Testis (tissue), 3 donors: ENCODE results near the gene TMEM260. TPM values are rescaled to one million over a fixed set of nuclear protein-coding genes. Genes with fewer than 3 reads are reported as not detected.

Experiments used
- DNase-seq: peaks from one replicate; pipeline ENCODE4 v3.0.0-alpha.2; 2019
- H3K27ac ChIP-seq, 2 donors: fragments of 200-600 bp; sonication (generic); one replicate each; pipeline ENCODE4 v1.5.1; 2019
- H3K27me3 ChIP-seq: fragments of 200-600 bp; sonication (generic); one replicate; pipeline ENCODE4 v1.5.1; 2019
- H3K36me3 ChIP-seq: fragments of 200-600 bp; sonication (generic); one replicate; pipeline ENCODE4 v1.5.1; 2017; ENCODE audit warnings: low read depth; ENCODE audit errors: missing control alignments
- H3K4me1 ChIP-seq: fragments of 200-600 bp; sonication (generic); one replicate; pipeline ENCODE4 v1.5.1; 2019
- H3K4me3 ChIP-seq, 2 donors: fragments of 200-600 bp; sonication (generic); one replicate each; pipeline ENCODE4 v1.5.1; 2017 to 2019
- H3K9me3 ChIP-seq: fragments of 200-600 bp; sonication (generic); one replicate; pipeline ENCODE4 v1.5.1; 2017
- POLR2A ChIP-seq: fragments of 450-650 bp; IDR thresholded peaks from one replicate; pipeline ENCODE4 v1.6.1; 2017; ENCODE audit warnings: antibody characterized with exemption, mild to moderate bottlenecking, moderate library complexity
- WGBS, 2 donors: methylation state at CpG; one replicate each; pipeline ENCODE4 v1.1.5; 2018; 5-methylcytosine and 5-hydroxymethylcytosine counted together
- intact Hi-C: fragments of 100-400 bp; cut with DNase I; formaldehyde crosslinking; loops from one replicate; pipeline ENCODE4 v1.15.1; 2023; ENCODE audit warnings: low total_unique reads
- polyA plus RNA-seq: library from polyadenylated mRNA; stranded (reverse); fragments of 350-450 nt; fragmentation: Illumina TruSeq; extraction: RNeasy Lipid Tissue Mini Kit (QIAGEN cat#74804); gene quantifications from one replicate; pipeline ENCODE4 v1.2.3, GENCODE V29; 2014; ENCODE audit warnings: low read depth, low replicate concordance; ENCODE audit not compliant: insufficient read depth
- total RNA-seq, 2 donors: library from RNA; depleted of rRNA; stranded (reverse); fragments of >200 nt; gene quantifications; one replicate each; pipeline ENCODE4 v1.2.3, GENCODE V29; 2016
- TF ChIP-seq, protein P1 (sequence below), 3 experiments: fragments of 450-650 bp in 2 of 3; fragments of 200-600 bp in 1 of 3; sonication (generic) in 1 of 3; IDR thresholded peaks; one replicate each; pipeline ENCODE4 v1.5.1; 2016 to 2019; ENCODE audit warnings: antibody characterized with exemption in 3 of 3, mild to moderate bottlenecking in 2 of 3, moderate library complexity in 1 of 3

Gene TMEM260
- total and polyA plus RNA-seq, 3 donors from 2014 or later = 13.5 to 32.0 (median 30.7) TPM

GRCh38 chr14:56559182-56559581, 20.4 kb upstream of the TMEM260 start:
- no peak for DNase-seq
- H3K36me3 ChIP-seq = no peaks in the 10 kb centered on the region
- H3K27ac ChIP-seq = no peak overlapping the region
- no peak overlapping the region for H3K4me3 ChIP-seq
- no peaks in the 10 kb centered on the region for H3K9me3 ChIP-seq
- H3K27me3 ChIP-seq = no peaks in the 10 kb centered on the region
- 89 to 93% methylated on average over 4 of the region's 4 CpGs for WGBS, 2 donors
- intact Hi-C loops = no loop called here
- H3K4me1 ChIP-seq = no peaks in the 10 kb centered on the region
- no peak for TF ChIP-seq POLR2A
- TF ChIP-seq, protein P1, sequence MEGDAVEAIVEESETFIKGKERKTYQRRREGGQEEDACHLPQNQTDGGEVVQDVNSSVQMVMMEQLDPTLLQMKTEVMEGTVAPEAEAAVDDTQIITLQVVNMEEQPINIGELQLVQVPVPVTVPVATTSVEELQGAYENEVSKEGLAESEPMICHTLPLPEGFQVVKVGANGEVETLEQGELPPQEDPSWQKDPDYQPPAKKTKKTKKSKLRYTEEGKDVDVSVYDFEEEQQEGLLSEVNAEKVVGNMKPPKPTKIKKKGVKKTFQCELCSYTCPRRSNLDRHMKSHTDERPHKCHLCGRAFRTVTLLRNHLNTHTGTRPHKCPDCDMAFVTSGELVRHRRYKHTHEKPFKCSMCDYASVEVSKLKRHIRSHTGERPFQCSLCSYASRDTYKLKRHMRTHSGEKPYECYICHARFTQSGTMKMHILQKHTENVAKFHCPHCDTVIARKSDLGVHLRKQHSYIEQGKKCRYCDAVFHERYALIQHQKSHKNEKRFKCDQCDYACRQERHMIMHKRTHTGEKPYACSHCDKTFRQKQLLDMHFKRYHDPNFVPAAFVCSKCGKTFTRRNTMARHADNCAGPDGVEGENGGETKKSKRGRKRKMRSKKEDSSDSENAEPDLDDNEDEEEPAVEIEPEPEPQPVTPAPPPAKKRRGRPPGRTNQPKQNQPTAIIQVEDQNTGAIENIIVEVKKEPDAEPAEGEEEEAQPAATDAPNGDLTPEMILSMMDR (IDR thresholded peaks at IDR 0.05) = no peak

DNA sequence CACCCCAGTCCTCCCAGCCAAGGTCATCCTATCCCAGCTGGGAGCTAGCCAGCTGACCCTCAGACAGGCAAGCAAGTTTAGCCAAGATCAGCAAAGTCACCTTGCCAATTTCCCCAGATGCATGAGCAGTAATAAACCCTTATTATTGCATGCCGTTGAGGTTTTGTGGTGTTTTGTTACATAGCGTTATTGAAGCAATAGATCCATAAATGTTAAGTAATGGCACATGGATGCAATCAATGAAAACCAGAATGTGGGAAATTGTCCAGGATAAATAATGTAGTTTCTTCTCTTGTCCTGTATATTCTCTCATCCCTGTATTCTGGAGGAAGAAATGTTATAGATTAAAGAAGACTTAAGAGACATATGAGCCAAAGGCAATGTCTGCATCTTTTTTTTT, 18.0 kb upstream of the TMEM260 start:
- Histone ChIP-seq H3K27me3 (no peaks in the 10 kb centered on the region), H3K27ac (no peak overlapping the region), H3K4me1 (no peaks in the 10 kb centered on the region), H3K36me3 (no peaks in the 10 kb centered on the region), H3K9me3 (no peaks in the 10 kb centered on the region), H3K4me3 (no peak overlapping the region)
- no peak for DNase-seq
- 25 to 31% methylated on average over 2 of the region's 2 CpGs for WGBS, 2 donors
- intact Hi-C loops = no loop called here
- no peak for TF ChIP-seq POLR2A
- TF ChIP-seq, protein P1 (IDR thresholded peaks at IDR 0.05) = no peak

DNA sequence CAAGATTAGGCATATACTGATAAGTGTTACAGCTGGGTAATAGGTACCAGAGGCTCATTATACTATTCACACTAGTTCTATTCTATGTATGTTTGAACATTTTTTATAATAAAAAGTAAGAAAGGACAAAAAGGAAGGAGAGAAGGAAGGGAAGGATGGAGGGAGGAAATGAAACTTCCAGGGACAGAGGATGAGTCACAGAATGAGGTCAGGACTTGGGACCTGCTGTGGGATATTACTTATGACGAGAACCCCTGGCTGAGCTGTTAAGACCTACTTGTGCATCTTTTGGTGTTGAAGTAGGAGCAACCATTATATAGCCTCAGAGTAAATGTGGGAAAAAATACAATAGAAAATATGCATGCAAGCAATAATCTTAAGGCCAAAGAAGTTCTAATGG, 16.7 kb upstream of the TMEM260 start:
- intact Hi-C loops = no loop called here

GRCh38 chr14:56569174-56569573, 10.4 kb upstream of the TMEM260 start:
- no peak for TF ChIP-seq POLR2A
- TF ChIP-seq, protein P1 (IDR thresholded peaks at IDR 0.05) = no peak

More for the DNA sequence above, 16.7 kb upstream of the TMEM260 start:
- 89 to 100% methylated on average over 1 of the region's 1 CpG for WGBS, 2 donors
- no peak overlapping the region for H3K4me3 ChIP-seq
- no peaks in the 10 kb centered on the region for H3K36me3 ChIP-seq
- no peaks in the 10 kb centered on the region for H3K9me3 ChIP-seq
- no peak overlapping the region for H3K27ac ChIP-seq
- DNase-seq = no peak
- H3K27me3 ChIP-seq = no peaks in the 10 kb centered on the region
- TF ChIP-seq, protein P1 (IDR thresholded peaks at IDR 0.05) = no peak
- TF ChIP-seq POLR2A = no peak
- H3K4me1 ChIP-seq = no peaks in the 10 kb centered on the region

DNA sequence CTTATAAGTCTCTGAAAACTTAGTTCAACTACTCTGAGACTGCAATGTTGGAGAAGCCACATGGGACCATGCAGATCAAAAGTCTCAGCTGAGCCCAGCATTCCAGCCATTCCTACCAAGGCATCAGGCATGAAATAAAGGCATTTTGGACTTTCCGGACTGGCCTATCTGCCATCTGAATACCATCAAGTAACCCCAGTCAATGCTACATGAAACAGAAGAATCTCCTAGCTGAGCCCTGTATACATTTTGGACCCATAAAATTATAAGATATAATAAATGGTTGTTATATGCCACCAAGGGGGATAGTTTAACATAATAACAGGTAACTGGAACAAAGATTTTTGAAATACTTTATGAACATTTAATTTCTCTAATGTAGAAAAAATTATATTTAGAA, 9.3 kb upstream of the TMEM260 start:
- H3K4me1 ChIP-seq = no peaks in the 10 kb centered on the region
- H3K36me3 ChIP-seq = no peaks in the 10 kb centered on the region
- no peak for DNase-seq
- no peak overlapping the region for H3K27ac ChIP-seq
- WGBS, 2 donors = 55 to 90% methylated on average over 1 of the region's 1 CpG
- no peaks in the 10 kb centered on the region for H3K9me3 ChIP-seq
- TF ChIP-seq, protein P1 (IDR thresholded peaks at IDR 0.05) = no peak
- no peak for TF ChIP-seq POLR2A
- intact Hi-C loops = no loop called here
- no peak overlapping the region for H3K4me3 ChIP-seq
- H3K27me3 ChIP-seq = no peaks in the 10 kb centered on the region

More at GRCh38 chr14:56569174-56569573, 10.4 kb upstream of the TMEM260 start:
- no peak overlapping the region for H3K27ac ChIP-seq
- no peaks in the 10 kb centered on the region for H3K27me3 ChIP-seq
- intact Hi-C loops = no loop called here
- H3K4me3 ChIP-seq = no peak overlapping the region
- no peaks in the 10 kb centered on the region for H3K4me1 ChIP-seq
- H3K9me3 ChIP-seq = no peaks in the 10 kb centered on the region
- H3K36me3 ChIP-seq = no peaks in the 10 kb centered on the region
- no peak for DNase-seq
